ENCODE measurements around the gene WBP1L.

GRCh38 chr10:102813017-102813541 lies 69.3 kb downstream of the WBP1L start:
- TF ChIP-seq RAD21 (IDR thresholded peaks at IDR 0.05) (no peak), FOXA1 (IDR thresholded peaks at IDR 0.05) (no peak)
- TF ChIP-seq, protein P1, sequence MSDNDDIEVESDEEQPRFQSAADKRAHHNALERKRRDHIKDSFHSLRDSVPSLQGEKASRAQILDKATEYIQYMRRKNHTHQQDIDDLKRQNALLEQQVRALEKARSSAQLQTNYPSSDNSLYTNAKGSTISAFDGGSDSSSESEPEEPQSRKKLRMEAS (IDR thresholded peaks at IDR 0.05), result no peak
- TF ChIP-seq, protein P2, sequence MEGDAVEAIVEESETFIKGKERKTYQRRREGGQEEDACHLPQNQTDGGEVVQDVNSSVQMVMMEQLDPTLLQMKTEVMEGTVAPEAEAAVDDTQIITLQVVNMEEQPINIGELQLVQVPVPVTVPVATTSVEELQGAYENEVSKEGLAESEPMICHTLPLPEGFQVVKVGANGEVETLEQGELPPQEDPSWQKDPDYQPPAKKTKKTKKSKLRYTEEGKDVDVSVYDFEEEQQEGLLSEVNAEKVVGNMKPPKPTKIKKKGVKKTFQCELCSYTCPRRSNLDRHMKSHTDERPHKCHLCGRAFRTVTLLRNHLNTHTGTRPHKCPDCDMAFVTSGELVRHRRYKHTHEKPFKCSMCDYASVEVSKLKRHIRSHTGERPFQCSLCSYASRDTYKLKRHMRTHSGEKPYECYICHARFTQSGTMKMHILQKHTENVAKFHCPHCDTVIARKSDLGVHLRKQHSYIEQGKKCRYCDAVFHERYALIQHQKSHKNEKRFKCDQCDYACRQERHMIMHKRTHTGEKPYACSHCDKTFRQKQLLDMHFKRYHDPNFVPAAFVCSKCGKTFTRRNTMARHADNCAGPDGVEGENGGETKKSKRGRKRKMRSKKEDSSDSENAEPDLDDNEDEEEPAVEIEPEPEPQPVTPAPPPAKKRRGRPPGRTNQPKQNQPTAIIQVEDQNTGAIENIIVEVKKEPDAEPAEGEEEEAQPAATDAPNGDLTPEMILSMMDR (IDR thresholded peaks at IDR 0.05; ENCODE audit: low read depth, low read length, missing input control), result no peak

Data from liver (tissue), 3 donors.